Tibial nerve (tissue), 4 donors: ENCODE measurements around the gene NUP188.

Experiments
- EP300 ChIP-seq, 2 donors: sonication (generic); formaldehyde crosslinking; IDR thresholded peaks; one replicate each; pipeline ENCODE4 v1.6.1; 2017; ENCODE audit warnings: antibody characterized with exemption in 2 of 2, mild to moderate bottlenecking in 1 of 2
- POLR2A ChIP-seq, 2 donors: fragments of 450-650 bp; IDR thresholded peaks; one replicate each; pipeline ENCODE4 v1.6.1; 2017; ENCODE audit warnings: antibody characterized with exemption in 2 of 2, mild to moderate bottlenecking in 2 of 2, moderate library complexity in 2 of 2
- TF ChIP-seq, protein P1 (sequence below), 5 experiments: fragments of 200-600 bp in 3 of 5; fragments of 450-650 bp in 2 of 5; sonication (generic) in 3 of 5; IDR thresholded peaks; one replicate each; pipeline ENCODE4 v1.5.1; 2016 to 2019; ENCODE audit warnings: antibody characterized with exemption in 5 of 5, mild to moderate bottlenecking in 3 of 5, moderate library complexity in 2 of 5

DNA sequence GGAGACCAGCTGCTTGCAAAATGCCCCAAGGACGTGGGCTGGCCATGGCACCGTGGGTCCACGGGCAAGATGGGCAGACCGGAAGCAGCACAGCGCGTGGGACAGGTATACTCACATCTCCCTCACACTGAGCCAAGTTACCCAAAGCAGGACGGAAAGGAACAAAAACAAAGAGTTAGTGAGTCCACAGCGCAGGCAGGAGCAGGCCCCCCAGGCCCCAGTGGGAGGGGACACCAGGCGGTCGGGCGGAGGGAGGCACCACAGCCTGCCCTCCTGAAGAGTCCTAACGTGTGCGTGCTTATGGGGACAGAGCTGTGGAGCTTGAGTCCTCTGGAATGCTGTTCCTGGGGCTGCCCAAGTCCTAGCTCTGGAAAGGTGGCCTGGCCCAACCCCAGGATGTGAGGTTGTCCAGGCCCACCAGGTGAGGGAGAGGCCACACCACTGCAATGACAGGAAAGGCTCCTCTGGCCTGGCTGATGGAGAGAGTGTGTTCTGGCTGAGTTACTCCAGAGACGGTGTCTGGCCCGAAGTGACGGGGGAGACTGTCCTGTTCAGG, 65.5 kb downstream of the NUP188 start:
- TF ChIP-seq, protein P1, sequence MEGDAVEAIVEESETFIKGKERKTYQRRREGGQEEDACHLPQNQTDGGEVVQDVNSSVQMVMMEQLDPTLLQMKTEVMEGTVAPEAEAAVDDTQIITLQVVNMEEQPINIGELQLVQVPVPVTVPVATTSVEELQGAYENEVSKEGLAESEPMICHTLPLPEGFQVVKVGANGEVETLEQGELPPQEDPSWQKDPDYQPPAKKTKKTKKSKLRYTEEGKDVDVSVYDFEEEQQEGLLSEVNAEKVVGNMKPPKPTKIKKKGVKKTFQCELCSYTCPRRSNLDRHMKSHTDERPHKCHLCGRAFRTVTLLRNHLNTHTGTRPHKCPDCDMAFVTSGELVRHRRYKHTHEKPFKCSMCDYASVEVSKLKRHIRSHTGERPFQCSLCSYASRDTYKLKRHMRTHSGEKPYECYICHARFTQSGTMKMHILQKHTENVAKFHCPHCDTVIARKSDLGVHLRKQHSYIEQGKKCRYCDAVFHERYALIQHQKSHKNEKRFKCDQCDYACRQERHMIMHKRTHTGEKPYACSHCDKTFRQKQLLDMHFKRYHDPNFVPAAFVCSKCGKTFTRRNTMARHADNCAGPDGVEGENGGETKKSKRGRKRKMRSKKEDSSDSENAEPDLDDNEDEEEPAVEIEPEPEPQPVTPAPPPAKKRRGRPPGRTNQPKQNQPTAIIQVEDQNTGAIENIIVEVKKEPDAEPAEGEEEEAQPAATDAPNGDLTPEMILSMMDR (IDR thresholded peaks at IDR 0.05): no peak
- TF ChIP-seq POLR2A (IDR thresholded peaks at IDR 0.05) (no peak), EP300 (IDR thresholded peaks at IDR 0.05) (no peak)
